ENCODE measurements around the gene FSCN2.

Gene FSCN2

DNA sequence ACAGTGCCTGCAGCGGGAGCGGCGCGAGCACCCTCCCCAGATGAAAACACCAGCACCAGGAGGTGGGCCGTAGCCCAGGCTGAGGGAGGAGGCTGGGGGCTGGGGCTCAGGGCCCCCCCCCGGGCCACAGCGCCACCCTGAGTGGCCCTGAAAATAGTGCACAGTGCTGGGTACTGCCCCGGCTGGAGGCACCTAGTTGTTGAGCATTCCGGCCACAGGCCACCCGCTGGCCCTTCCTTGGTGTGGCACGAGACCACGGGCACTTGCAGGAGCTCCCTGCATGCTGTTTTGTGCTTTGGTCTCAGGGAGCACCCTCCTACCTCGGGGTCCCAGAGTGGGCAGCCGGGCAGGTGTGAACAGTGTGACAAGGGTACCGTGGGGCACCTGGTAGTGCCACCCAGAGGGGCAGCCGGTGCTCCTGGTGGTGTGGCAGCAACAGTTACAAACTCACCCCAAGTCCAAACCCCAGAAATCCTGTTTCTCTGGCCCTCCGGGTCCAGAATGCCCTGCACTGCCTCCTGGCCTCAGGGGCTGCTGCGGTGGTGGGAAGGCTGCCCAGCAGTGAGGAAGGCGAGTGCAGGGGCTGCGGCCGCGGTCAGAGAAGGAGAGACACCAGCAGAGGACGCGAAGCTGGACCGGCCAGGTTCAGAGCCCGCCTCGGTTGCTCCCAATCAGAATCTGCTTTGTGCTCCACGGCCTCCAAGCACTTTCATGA, 11.9 kb downstream of the FSCN2 start:
- TF ChIP-seq, protein P1, sequence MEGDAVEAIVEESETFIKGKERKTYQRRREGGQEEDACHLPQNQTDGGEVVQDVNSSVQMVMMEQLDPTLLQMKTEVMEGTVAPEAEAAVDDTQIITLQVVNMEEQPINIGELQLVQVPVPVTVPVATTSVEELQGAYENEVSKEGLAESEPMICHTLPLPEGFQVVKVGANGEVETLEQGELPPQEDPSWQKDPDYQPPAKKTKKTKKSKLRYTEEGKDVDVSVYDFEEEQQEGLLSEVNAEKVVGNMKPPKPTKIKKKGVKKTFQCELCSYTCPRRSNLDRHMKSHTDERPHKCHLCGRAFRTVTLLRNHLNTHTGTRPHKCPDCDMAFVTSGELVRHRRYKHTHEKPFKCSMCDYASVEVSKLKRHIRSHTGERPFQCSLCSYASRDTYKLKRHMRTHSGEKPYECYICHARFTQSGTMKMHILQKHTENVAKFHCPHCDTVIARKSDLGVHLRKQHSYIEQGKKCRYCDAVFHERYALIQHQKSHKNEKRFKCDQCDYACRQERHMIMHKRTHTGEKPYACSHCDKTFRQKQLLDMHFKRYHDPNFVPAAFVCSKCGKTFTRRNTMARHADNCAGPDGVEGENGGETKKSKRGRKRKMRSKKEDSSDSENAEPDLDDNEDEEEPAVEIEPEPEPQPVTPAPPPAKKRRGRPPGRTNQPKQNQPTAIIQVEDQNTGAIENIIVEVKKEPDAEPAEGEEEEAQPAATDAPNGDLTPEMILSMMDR (IDR thresholded peaks at IDR 0.05; ENCODE audit: control extremely low read depth, extremely low read depth, low read depth, missing control alignments), result no peak
- CTCF ChIA-PET, result no interaction called here
- POLR2A ChIA-PET, result no interaction called here
- DNase-seq (ENCODE audit: extremely low spot score), result no peak

DNA sequence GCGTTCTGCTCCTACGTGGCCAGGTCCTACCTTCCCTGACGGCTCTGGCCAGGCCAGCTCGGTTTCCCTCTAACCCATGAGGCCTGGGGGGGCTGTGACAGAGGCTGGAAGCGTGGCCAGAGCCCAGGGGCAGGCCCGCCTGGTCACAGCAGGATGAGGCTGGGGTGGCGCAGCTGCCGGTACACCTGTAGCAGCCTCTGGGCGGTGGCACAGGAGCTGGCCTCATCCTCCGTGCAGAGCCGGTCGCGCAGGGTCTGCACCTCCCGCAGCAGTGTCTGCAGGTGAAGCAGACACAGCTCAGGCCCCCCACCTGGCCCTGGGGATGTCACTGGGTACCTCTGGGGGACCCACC, 12.5 kb downstream of the FSCN2 start:
- DNase-seq (ENCODE audit: extremely low spot score), result no peak
- TF ChIP-seq, protein P1 (IDR thresholded peaks at IDR 0.05; ENCODE audit: control extremely low read depth, extremely low read depth, low read depth, missing control alignments), result no peak
- POLR2A ChIA-PET, result no interaction called here
- CTCF ChIA-PET, result no interaction called here

DNA sequence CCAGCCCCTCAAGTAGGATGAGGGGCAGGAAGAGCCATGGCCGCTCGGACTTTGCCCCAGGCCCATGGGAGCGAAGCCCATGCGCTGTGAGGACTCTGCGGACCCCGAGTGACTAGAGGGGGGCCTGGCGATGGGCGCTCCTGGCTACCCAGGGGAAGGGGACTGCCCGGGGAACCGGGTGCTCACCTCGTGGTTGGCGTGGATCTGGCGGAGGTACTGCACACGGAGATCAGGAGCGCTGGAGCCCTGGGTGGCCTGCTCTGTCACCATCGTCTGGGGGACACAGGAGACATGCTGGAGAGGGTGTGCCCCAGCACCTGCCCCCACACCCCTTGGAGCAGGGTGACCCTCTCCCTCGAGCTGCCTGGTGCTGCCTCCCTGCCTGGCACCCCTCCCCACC, 12.9 kb downstream of the FSCN2 start:
- CTCF ChIA-PET, result interaction anchor here (1.2 kb wide), 1 partner anchor 60 kb away, joined by 4 read pairs; no protein-coding TSS in a partner anchor
- TF ChIP-seq, protein P1 (IDR thresholded peaks at IDR 0.05; ENCODE audit: control extremely low read depth, extremely low read depth, low read depth, missing control alignments), result no peak
- POLR2A ChIA-PET, result no interaction called here
- no peak for DNase-seq (ENCODE audit: extremely low spot score)

DNA sequence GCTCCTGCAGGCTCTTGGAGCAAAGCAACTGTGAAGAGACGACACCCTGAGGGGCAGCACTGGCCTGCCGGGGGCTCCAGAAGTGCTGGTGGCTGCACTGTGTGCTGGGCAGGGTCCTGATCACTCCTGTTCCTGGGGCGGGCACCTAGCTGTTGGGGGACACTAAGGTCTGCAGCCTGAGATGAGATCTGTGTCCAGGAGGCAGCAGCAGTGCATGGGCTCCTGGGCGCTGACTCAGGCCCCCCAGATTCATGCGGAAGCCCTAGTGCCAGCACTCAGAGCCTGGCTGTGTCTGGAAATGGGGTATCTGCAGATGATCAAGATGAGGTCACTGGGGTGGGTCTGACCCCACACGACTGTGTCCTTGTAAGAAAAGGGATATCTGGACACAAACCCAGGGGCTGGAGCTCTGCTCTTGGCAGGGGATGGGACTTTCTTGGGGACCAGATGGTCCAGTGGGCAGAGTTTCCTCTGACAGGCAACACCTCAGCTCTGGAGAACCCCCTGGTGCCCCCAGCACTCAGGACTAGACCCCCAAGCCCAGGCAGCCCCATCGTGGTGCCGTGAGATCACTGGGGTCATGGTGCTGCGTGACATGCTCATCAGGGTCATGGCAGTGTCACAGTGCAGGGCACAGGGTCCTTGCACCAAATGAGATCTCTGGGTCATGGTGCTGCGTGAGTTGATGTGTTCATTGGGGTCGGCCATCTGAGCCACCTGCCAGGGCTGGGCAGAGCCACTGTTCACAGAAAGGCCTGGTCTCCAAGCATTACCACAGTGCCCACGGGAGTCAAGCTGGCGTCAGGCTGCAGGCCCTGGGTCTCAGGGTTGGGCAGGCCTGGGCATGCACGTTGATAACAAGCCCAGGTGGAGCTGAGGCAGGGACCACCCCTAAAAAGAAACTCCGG, 14.5 kb downstream of the FSCN2 start:
- no peak for DNase-seq (ENCODE audit: extremely low spot score)
- POLR2A ChIA-PET, result interaction anchor here (0.5 to 0.6 kb wide), 2 partner anchors 34 to 402 kb away, joined by 3 read pairs; no protein-coding TSS in a partner anchor
- CTCF ChIA-PET, result interaction anchor here (1.2 to 2.2 kb wide), 4 partner anchors 14 to 58 kb away, joined by 4 to 8 read pairs (median 6); no protein-coding TSS in a partner anchor
- TF ChIP-seq, protein P1 (IDR thresholded peaks at IDR 0.05; ENCODE audit: control extremely low read depth, extremely low read depth, low read depth, missing control alignments), result no peak

DNA sequence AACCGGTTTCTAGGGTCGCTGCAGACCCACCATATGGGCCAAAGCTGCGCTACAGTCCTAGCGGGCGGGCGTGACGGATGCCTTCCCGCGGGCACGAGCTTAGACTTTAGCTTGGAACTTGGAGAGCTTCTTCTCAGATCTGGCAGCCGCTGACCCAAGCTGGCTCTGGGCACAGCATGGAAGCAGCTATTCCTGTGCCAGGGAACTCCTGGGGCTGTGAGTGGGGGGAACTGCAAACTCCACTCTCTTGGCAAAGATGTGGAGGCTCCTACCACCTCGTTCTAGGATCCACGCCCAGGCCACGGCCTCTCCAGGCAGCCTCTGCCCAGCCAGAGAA, 15.1 kb downstream of the FSCN2 start:
- DNase-seq (ENCODE audit: extremely low spot score), result no peak
- ChIA-PET CTCF (interaction anchor here (1.8 to 2.2 kb wide), 3 partner anchors 14 to 58 kb away, joined by 5 to 8 read pairs (median 6); no protein-coding TSS in a partner anchor), POLR2A (interaction anchor here (0.9 kb wide), 1 partner anchor 9 kb away, joined by 3 read pairs; no protein-coding TSS in a partner anchor)
- TF ChIP-seq, protein P1 (IDR thresholded peaks at IDR 0.05; ENCODE audit: control extremely low read depth, extremely low read depth, low read depth, missing control alignments), result no peak

DNA sequence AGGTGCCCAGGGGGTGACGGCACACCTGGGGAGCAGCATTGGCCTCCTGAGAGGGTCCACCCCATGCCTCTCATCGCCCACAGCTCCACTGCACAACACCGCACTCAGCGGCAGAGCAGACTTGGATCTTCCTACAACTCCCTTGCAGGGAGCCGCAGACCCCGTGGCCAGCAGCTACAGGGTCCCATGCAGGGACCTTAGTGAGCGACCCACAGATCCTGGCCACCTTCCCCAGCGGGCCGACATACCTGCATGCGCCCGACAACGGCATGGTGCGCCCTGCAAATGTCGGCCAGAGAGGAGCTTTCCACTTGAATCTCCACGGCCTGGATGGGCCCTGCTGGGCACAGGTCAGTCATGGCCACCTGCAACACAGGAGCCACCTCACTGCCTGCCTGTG, 15.6 kb downstream of the FSCN2 start:
- TF ChIP-seq, protein P1 (IDR thresholded peaks at IDR 0.05; ENCODE audit: control extremely low read depth, extremely low read depth, low read depth, missing control alignments), result no peak
- DNase-seq (ENCODE audit: extremely low spot score), result no peak
- POLR2A ChIA-PET, result interaction anchor here (0.9 kb wide), 1 partner anchor 9 kb away, joined by 3 read pairs; no protein-coding TSS in a partner anchor
- CTCF ChIA-PET, result interaction anchor here (1.4 to 2.2 kb wide), 4 partner anchors 13 to 57 kb away, joined by 3 to 8 read pairs (median 6); no protein-coding TSS in a partner anchor

Measured in GM10248 (cell line).